GM21526 (cell line): Measurements from ENCODE around the gene DENND4A.

Experiments
- ATAC-seq: cut with Tn5 transposase; IDR thresholded peaks from one replicate; pipeline ENCODE4 v1.9.1; 2021; ENCODE audit warnings: moderate library complexity; ENCODE audit not compliant: unreplicated experiment, low FRiP score

DENND4A gene

GRCh38 chr15:65610871-65611718 is 181.0 kb downstream of the DENND4A start, which contains the start of gene INTS14:
TSS of gene INTS14 (minus strand) at chr15:65611131. CDS start at chr15:65607380, 3,751 bp downstream.
- ATAC-seq, result peak; percentile 93
